SW 1271 (cell line): ENCODE data around the gene OR2T33.
"Not testable (repeated sequence)": the region's sequence is repeated elsewhere in the genome, so short reads cannot be mapped to it uniquely, and the experiment has no call there.

Source experiments
- DNase-seq, 2 experiments: peaks; one replicate each; lab custom pipeline; 2025; lab: John Stamatoyannopoulos, UW

OR2T33 gene

GRCh38 chr1:248277876-248278275 lies at the start of gene OR2T33:
Gene OR2T33, minus strand, starts transcription at chr1:248277976. Its CDS starts 4,162 bp downstream, at chr1:248273814.
- no peak for DNase-seq

- DNase-seq = no peak
These were observed 46.7 kb upstream of the OR2T33 start, which contains the start of gene OR2M7 for GRCh38 chr1:248324468-248324867. Gene OR2M7, minus strand, starts transcription at chr1:248324568. Its CDS starts 0 bp downstream, at chr1:248324568.

- no peak for DNase-seq
These were observed 39.0 kb upstream of the OR2T33 start for GRCh38 chr1:248316796-248317195.

GRCh38 chr1:248306740-248307139 lies 29.0 kb upstream of the OR2T33 start:
- DNase-seq = not testable (repeated sequence)

GRCh38 chr1:248306103-248306502 lies 28.3 kb upstream of the OR2T33 start:
- no peak for DNase-seq

- DNase-seq = not testable (repeated sequence)
These were observed 27.9 kb upstream of the OR2T33 start for GRCh38 chr1:248305672-248306071.

- no peak for DNase-seq
These were observed 25.5 kb upstream of the OR2T33 start, which contains the start of gene OR2T12 for GRCh38 chr1:248303324-248303723. Gene OR2T12, minus strand, starts transcription at chr1:248303424. Its CDS starts 7,846 bp downstream, at chr1:248295578.

GRCh38 chr1:248288391-248288790 lies 10.6 kb upstream of the OR2T33 start:
- DNase-seq = no peak

GRCh38 chr1:248273225-248273624 lies 4.6 kb downstream of the OR2T33 start:
- not testable (repeated sequence) for DNase-seq

- no peak for DNase-seq
These were observed 9.6 kb downstream of the OR2T33 start for GRCh38 chr1:248268178-248268577.

GRCh38 chr1:248259309-248259708 lies 18.5 kb downstream of the OR2T33 start:
- not testable (repeated sequence) for DNase-seq

- peak in 1 of 2 experiments; percentile 67 for DNase-seq
These were observed 34.6 kb downstream of the OR2T33 start for GRCh38 chr1:248243204-248243603.

GRCh38 chr1:248239478-248239877 lies 38.3 kb downstream of the OR2T33 start:
- DNase-seq = no peak

GRCh38 chr1:248231117-248231516 lies 46.7 kb downstream of the OR2T33 start, which contains the start of gene OR2M4:
Gene OR2M4, plus strand, starts transcription at chr1:248231417. Its CDS starts 7,512 bp downstream, at chr1:248238929.
- DNase-seq = no peak

- no peak for DNase-seq
These were observed 48.3 kb downstream of the OR2T33 start for GRCh38 chr1:248229360-248229908.

GRCh38 chr1:248225537-248225936 lies 52.2 kb downstream of the OR2T33 start:
- no peak for DNase-seq
